GM11168 (cell line): Measurements from ENCODE around the gene TRIP11.

ENCODE experiments used
- in situ Hi-C: fragments of 300-500 bp; cut with MboI; formaldehyde crosslinking; loops from one replicate; pipeline ENCODE4 v1.12.0; 2022; ENCODE audit warnings: low sequenced_read_pairs; ENCODE audit not compliant: unreplicated experiment

TRIP11 gene

DNA sequence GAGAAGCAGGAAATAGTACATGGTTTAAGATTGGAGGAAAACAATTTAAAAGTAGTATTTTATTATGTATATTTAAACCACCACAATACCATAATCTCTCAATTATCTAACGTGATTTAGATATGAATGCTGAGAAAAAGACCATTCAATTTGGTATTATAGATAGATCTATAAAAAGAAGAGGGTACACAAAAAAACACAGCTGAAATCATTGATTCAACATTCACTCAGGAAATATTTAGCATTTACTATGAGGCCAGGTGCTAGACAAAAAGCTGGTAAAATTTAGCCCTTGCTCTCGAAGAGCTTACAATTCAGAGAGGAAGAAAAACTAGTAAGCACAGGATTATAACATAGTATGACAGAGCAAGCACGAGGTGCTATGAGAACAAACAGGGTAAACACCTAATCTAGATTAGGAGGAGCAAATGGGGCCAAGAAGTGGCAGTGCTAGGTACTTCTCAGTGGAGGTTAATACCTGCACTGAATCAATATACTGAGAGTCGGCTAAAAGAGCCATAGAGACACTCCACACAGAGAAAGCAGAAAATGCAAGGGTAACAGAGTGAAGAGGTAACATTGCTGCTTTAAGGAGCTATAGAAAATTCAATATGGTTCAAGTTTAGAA is 27.6 kb downstream of the TRIP11 start:
- in situ Hi-C loops: no loop called here

- in situ Hi-C loops: no loop called here
Measured at GRCh38 chr14:92010644-92011043, 29.2 kb downstream of the TRIP11 start.

DNA sequence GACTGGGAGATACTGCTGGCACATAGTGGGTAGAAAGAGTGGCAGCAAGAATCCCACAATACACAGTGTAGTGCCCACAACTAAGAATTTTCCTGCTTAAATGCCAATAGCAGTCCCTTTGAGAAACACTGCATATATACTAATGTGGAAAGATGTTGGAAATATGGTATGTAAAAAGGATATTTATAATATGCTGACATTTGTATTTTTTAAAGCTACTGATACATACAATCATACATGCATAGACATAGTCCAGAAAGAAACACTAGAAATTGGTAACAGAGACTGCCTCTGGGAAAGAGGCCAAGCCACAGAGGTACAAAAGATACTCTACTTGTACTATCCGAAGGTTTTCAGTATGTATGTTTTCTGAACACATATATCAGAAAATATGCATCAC is 30.3 kb downstream of the TRIP11 start:
- in situ Hi-C loops: no loop called here

GRCh38 chr14:92005019-92005418 is 34.8 kb downstream of the TRIP11 start:
- in situ Hi-C loops: no loop called here

- in situ Hi-C loops: no loop called here
Measured at GRCh38 chr14:92004062-92004461, 35.8 kb downstream of the TRIP11 start.

- in situ Hi-C loops: no loop called here
Measured at GRCh38 chr14:91998667-91999570, 40.9 kb downstream of the TRIP11 start.

DNA sequence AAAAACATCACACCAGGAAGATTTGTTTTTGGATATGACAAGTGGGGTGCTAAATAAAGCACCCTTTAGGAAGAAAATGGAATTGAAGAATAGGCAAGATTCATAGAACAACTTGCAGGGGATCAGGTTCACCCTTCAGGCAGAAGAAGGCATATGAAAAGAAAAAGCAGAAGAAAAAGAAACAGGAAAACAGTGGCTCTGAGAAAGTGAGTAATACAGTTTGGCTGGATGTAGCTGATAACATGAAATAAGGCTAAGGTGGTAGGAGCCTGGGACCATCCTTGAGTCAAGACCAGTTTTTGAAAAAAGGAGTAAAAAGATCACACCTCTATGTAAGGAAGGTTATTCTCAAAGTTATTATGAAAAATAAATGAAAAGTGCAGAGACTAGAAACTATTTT is 42.4 kb downstream of the TRIP11 start:
- in situ Hi-C loops: no loop called here

DNA sequence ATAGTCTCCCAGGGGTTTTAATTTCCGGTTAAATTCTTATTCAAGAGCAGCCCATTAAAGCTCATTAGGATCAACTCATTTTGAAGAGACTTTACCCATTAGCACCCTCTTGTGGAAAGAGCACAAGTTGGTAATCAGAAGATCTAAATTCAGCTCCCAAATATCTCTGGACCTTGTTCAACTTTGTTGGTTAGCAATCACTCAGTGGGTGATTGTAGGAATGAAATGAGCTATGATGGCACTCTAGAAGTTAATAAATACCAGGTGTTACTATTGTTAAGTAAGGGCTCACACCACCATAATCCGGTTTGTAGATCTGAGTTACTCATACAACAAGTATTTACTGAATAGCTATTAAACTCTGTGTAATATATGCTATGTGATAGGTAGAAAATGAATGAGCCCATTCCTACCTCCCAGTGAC is 42.9 kb downstream of the TRIP11 start:
- in situ Hi-C loops: no loop called here

GRCh38 chr14:91987192-91987591 is 52.7 kb downstream of the TRIP11 start:
- in situ Hi-C loops: no loop called here

DNA sequence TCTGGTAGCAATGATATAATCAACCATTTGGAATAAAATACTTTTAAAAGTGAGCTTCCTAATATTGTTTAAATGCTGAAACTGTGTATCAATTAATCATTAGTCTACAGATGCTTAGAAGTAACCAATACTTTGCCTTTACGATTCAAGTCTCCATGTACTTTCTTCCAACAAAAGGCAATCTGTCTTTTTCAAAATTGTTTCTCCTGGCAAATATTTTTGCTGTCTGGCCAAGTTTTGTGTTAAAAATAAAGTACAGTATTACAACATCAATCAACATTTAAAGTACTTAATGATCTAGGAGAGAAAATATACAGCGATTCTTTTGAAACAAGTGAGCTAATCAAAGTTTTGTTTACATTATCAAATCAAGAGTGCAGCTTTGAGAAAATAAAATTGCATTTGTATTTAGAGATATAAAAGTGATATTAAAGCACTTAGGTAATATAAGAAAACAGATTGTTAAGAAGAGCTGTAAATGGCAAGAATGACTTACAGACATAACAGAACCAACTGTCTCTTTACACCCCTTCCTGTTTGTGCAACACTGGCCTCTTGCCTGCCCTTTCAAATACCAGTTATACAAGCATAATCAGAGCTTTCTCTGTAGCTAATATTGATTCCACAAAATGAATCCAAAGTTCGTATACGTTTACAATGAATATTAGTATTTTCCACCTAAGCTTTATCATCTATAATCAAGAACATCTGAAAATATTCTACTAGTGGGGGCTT is 54.2 kb downstream of the TRIP11 start:
- in situ Hi-C loops: no loop called here

DNA sequence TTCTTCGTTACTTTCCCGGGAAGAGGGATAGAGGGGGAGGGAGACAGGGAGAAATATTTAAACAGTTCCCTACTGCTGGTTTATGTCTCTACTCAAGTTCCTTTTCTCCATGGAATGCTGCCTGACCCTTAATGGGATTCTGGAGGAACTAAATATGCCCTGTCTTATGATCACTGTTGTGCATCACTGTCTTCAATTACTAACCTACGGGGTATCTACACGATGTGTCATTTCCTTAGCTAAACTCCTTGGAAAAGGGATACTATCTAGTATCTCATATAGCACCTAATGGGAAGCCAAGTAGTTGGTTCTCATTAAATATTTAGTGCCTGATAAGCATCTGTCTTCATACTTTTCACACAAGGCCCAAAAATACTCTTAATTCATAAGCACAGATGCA is 54.9 kb downstream of the TRIP11 start:
- in situ Hi-C loops: no loop called here

GRCh38 chr14:91983588-91983987 is 56.3 kb downstream of the TRIP11 start:
- in situ Hi-C loops: no loop called here

GRCh38 chr14:91980157-91980556 is 59.7 kb downstream of the TRIP11 start:
- in situ Hi-C loops: no loop called here

DNA sequence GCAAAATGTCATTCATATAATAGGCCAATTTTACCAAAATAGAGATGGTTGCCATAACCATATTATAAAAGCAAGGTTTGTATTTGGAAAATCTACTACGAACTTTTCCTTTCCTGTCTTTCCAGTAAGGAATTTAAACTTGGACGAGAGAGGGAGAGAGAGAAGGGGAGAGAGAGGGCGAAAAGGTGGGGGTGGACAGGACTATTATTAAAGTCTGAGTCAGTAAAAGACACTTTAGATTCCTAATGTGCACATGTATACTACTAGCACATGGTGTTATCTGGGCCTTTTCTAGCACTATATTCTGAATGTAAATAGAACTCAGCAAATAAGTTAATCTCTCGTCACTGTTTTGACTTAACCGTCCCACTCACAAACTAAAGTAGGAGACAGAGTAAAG is 62.0 kb downstream of the TRIP11 start:
- in situ Hi-C loops: no loop called here

DNA sequence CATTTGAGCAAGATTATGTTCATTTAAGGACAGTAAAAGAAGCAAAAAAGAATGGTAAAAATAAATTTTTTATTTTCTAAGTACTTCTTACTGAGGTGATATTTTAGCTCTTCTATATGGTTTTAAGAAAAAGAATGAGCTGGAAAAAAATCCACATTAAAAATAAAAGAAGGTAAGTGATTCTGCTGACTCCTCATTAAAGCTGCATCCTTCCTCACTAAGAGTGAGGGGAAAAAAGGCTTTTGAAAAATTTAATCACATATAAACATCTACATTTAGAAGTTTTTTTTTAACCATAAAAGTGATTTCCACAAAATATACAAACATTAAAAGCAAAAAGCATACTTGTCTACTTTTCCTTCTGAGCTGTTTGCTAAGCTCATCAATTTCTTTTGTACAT is 64.1 kb downstream of the TRIP11 start:
- in situ Hi-C loops: no loop called here

- in situ Hi-C loops: no loop called here
Measured at GRCh38 chr14:91971188-91971778, 68.6 kb downstream of the TRIP11 start.

DNA sequence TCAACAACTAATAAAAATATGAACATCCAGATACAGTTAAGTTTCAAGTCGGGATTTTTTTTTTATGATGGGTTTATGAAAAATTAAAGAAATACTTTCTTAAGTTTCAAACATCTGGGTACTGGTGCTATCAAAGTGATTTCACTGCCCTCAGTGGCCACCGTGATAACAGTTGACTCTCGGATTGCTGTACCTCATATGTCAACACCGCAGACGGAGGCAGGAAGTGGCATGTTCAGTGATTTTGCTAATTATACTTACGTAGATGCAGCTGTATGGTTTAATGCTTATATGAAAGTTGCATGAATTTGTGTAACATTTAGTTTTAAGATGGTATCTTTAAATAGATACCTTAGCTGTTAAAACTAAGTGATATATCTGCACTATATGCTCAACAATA is 71.6 kb downstream of the TRIP11 start:
- in situ Hi-C loops: no loop called here

- in situ Hi-C loops: no loop called here
Measured at GRCh38 chr14:91964724-91965123, 75.1 kb downstream of the TRIP11 start.

- in situ Hi-C loops: no loop called here
Measured at GRCh38 chr14:91964011-91964410, 75.8 kb downstream of the TRIP11 start.

DNA sequence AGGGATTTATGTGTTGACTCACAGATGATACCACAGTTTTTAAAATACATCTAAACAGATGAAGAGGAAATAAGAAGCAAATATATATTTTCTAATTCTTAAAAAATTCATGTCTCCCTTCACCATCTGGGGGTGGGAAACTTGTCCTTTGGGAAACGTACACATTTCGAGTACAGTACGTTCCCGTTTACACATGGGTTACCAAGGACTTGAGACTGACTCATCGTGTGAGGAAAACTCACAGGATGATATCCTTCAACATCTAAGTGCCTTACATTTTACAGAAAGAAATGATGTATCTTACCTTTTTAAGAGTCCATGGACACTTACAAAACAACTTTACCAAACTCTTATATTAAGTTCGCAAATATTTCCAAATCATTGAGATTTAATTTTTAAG is 76.4 kb downstream of the TRIP11 start:
- in situ Hi-C loops: no loop called here
